ENCODE results near the gene STX7. TPM values are rescaled to one million over a fixed set of nuclear protein-coding genes. Genes with fewer than 3 reads are reported as not detected.

STX7 gene
- total and polyA plus RNA-seq, 2 donors (not counting 3 experiments of a cell fraction or from before 2014, with no cell fraction given), result 13.4 to 45.5 TPM

DNA sequence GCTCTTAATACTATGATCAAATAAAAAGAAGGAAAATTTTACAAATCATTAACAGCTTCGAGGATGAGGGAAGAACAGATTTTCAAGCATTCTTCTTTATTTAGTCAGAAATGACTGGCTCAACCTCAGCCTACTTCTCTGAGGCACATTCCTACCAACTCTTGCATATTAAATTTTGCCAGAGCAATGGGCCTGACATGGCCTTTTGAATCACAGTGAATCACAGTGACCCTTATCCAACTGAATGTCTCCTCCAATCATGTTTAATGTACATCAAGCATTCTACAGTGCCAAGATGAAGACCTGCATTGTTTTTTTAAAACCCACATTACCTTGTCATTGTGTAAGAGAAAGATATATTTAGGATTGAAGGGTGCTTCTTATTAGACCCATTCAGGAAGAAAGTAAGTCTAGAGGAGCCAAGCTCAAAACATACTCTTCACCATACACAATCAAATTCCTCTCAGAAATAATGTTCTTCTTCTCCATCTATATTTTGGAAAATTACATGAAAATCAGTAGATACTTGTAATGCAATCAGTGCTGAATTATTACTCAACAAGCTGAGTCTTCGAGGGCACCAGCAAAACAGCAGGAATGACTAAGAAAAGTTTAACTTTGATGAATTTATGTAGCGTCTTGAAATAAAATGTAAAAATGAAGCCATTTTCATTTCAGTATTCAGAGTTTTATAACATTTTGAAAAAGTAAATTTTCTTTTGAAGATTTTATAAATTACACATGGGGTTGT lies 67.5 kb downstream of the STX7 start:
- no peaks in the 10 kb centered on the region for H3K9me3 ChIP-seq (replicated peaks; ENCODE audit: control insufficient read depth, insufficient read depth, low read length)
- DNase-seq (ENCODE audit: low read depth, low spot score) (no peak), FAIRE-seq (no peak)
- BruUV-seq (replicated peaks), result no TSS peak
- no peaks in the 10 kb centered on the region for H3K36me3 ChIP-seq (ENCODE audit: control insufficient read depth in 2 of 2, extremely low read depth in 1 of 2, insufficient read depth in 2 of 2, low read length in 2 of 2)
- no peaks in the 10 kb centered on the region for H4K20me1 ChIP-seq (replicated peaks; ENCODE audit: control insufficient read depth, extremely low read depth, insufficient read depth, low read length)
- no peak overlapping the region for H3K9ac ChIP-seq (replicated peaks; ENCODE audit: extremely low read depth, insufficient read depth, low read length)
- no peaks in the 10 kb centered on the region for H3K27me3 ChIP-seq (ENCODE audit: control insufficient read depth in 2 of 2, insufficient read depth in 2 of 2, low read length in 2 of 2)
- no peak overlapping the region for H3K4me2 ChIP-seq (ENCODE audit: insufficient read depth, low read length)
- intact Hi-C loops (cut with micrococcal nuclease), result no loop called here
- ChIA-PET CTCF (no interaction called here), POLR2A (no interaction called here)
- TF ChIP-seq CTCF (IDR thresholded peaks at IDR 0.05; ENCODE audit: extremely low read depth in 1 of 2, insufficient read depth in 1 of 2, low read depth in 1 of 2, low read length in 2 of 2), result no peak
- no peak for TF ChIP-seq GATA2 (IDR thresholded peaks at IDR 0.05; ENCODE audit: insufficient read depth, insufficient read length, low read depth, low read length)
- TF ChIP-seq, protein P1, sequence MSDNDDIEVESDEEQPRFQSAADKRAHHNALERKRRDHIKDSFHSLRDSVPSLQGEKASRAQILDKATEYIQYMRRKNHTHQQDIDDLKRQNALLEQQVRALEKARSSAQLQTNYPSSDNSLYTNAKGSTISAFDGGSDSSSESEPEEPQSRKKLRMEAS (IDR thresholded peaks at IDR 0.05; ENCODE audit: insufficient read depth, insufficient read length), result no peak
- no peak for TF ChIP-seq MYC (IDR thresholded peaks at IDR 0.05; ENCODE audit: low read depth, low read length)
- no peak for TF ChIP-seq JUN (IDR thresholded peaks at IDR 0.05; ENCODE audit: borderline replicate concordance, insufficient read depth, insufficient read length, low read depth)
- no peak for TF ChIP-seq FOS (IDR thresholded peaks at IDR 0.05; ENCODE audit: borderline replicate concordance, insufficient read depth, low read length)
- H3K4me1 ChIP-seq (ENCODE audit: control insufficient read depth, extremely low read depth, insufficient read depth, low read length), result no peaks in the 10 kb centered on the region
- H3K4me3 ChIP-seq (replicated peaks in 1 of 3; ENCODE audit: insufficient read depth in 1 of 3, low read depth in 1 of 3, low read length in 3 of 3), result no peak overlapping the region
- H3K9me1 ChIP-seq (replicated peaks; ENCODE audit: control insufficient read depth, extremely low read depth, insufficient read depth, low read length), result no peaks in the 10 kb centered on the region
- dilution Hi-C loops (cut with MboI; ENCODE audit: extremely low pct_ligation_motif_present, low sequenced_read_pairs), result no loop called here
- H3K27ac ChIP-seq (ENCODE audit: insufficient read depth, low read depth, low read length), result no peak overlapping the region
- no peaks in the 10 kb centered on the region for H3K79me2 ChIP-seq (ENCODE audit: control insufficient read depth, insufficient read depth, low read length)
- no peak overlapping the region for H2AFZ ChIP-seq (ENCODE audit: low read depth, low read length)

All from endothelial cell of umbilical vein (primary cell).